ENCODE results near the gene ZNF335.
A peak's percentile ranks its signal among the peaks of the same experiment; 100 is the strongest.
"Not testable (repeated sequence)": the region's sequence is repeated elsewhere in the genome, so short reads cannot be mapped to it uniquely, and the experiment has no call there.

ZNF335 gene

DNA sequence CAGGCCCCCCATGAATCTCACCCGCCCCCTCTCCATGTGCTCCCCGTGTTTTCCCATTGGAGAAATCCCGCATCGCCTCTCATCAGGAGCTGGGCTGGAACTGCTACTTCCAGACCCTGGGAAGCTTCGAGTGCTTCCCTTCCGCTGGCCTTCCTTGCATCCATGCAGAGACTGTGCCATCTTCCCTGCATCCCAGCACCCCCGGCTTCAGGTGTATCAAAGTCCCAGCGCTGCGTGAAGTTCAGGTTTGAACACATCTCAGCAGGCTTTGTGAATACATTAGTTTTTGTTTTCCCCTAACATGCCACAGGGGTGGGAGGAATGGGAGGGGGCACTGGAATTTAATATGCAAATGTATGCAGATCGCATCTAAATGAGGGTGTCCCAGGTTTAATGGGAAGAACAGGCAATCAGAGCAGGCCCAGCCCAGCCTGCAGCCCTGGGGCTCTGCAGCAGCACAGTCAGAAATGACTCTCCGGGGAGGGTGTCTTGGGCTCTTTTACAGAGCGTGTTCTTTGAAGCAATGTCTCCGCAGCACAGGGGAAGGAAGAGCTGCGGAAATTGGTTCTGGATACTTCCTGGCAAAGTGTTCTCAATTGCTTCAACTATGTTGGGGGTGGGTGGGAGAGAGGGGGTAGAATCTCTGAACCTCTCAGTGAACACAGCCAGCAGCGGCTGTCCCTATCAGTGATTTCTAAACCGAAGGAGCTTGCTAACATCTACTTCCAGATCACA, 28.4 kb upstream of the ZNF335 start:
- DNase-seq: no peak

DNA sequence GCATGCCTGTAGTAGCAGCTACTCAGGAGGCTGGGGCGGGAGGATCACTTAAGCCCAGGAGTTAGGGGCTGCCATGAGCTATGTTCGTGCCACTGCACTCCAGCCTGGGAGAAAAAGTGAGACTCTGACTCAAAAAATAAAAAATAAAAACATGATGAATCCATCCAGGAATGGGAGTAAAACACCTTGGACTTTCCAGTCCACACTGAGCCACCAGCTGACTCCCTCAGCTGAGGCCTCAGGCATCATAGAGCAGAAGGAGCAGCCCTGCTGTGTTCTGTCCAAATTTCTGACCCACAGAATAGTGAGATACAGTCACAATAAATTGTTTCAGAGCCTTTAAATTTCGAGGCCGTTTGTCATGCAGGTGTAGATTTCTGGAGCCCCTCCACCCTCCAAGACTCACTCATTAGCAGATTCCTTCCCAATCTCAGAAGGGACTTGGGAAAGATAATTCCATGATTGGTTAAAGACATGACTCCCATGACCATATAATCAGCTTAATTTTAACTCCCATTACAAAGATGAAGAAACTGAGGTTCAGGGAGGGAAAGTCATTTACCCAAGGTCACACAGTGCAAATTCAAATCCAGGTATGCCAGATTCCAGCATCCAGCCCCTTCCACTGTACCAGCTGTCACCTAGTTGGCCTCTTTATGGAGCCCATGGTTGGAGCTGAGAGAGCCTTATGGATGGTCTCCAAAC, 27.7 kb upstream of the ZNF335 start:
- no peak for DNase-seq

DNA sequence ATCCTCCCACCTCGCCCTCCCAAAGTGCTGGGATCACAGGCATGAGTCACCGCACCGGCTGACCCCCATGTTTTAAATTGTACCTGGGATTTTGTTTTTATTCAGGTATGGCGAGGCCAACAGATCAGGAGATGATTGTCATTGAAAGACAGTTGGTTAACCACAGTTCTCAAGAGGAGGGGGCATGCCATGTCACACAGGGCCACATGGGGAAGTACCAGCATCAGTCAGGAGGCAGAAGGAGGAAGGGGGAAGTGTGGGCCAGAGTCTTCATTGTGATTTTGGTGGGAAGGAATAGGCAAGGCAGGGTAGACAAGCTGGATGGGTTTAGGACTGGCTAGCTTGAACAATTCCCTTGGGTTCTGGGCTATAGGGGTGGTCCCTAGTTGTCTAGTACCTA, 26.8 kb upstream of the ZNF335 start:
- no peak for DNase-seq

DNA sequence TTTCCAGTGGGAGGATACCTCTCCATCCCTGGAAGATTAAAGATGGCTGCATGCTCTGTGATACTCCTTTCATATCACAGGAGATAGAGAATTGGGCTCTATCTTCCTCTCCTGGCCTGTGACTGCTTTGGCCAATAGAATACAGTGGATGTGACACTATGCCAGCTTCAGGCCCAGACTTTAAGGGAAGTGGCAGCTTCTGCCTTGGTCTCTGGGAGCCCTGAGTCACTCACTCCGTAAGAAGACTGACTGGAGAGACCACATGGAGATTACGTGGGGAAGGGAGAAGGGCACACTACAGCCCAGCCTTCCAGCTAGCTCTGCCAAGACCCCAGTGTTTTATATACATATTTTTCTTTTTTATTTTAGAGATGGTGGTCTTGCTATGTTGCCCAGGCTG, 26.3 kb upstream of the ZNF335 start:
- DNase-seq: no peak

DNA sequence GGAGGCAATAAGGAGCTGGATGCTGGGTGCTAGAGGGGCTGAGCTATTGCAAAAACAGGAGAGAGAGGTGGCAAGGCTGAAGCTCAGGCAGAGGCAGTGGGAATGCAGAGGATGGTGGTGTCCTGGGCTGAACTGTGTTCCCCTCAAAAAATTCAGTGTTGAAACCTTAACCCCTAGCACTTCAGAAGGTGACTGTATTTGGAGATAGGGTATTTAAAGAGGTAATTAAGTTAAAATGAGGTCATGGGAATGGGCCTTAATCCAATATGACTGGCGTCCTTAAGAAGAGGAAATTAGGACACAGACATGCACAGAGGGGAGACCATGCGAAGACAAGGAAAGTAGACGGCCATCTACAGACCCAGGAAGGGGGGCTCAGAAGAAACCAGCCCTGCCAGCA, 25.2 kb upstream of the ZNF335 start:
- DNase-seq: no peak

DNA sequence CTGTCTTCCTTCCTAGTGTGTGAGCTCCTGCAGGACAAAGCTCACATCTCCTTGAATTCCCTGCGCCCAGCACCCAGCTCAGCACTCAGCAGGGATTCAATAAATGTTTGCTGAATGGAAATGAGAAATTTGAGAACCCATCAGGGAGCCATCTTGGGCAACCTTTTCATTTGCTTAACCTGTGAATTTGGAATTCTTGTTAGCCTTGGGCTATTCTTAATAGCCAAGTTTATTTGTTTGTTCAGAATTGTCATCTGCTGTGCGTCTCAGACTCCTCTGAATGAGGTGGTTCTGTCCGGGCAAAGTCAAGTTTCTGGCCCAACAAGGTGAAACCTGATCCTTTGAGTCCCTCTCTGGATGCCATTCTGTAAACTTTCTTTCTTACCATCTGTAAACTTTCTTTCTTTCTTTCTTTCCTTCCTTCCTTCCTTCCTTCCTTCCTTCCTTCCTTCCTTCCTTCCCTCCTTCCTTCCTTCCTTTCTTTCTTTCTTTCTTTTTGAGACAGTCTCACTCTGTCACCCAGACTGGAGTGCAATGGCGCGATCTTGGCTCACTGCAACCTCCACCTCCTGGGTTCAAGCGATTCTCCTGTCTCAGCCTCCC, 23.6 kb upstream of the ZNF335 start:
- peak; percentile 33 for DNase-seq

DNA sequence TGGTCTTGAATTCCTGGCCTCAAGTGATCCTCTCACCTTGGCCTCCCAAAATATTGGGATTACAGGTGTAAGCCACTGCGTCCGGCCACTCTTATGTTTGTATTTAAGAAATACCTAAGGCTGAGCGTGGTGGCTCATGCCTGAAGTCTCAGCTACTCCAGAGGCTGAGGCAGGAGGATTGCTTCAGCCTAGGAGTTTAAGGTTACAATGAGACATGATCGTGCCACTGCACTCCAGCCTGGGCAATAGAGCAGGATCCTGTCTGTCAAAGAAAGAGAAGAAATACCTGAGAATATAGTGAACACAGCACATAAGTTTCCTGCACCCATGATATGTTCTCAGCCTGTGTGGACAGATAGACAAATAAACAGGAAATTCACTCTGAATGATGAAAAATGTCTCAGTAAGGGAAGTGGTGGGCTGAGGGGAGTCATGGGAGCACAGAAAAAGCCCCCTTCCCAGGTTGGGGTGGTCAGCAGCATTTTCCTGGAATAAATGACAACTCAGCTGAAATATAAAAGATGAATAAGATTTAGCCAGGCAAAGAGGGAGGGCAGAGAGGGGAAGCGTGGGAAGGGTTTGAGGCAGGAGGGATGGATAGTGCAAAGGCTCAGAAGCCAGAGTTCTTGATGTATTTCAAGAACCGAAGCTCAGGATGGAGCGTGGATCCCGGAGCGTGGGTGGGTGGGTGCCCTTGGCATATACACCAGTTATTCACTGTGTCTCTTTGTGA, 22.9 kb upstream of the ZNF335 start:
- no peak for DNase-seq

DNA sequence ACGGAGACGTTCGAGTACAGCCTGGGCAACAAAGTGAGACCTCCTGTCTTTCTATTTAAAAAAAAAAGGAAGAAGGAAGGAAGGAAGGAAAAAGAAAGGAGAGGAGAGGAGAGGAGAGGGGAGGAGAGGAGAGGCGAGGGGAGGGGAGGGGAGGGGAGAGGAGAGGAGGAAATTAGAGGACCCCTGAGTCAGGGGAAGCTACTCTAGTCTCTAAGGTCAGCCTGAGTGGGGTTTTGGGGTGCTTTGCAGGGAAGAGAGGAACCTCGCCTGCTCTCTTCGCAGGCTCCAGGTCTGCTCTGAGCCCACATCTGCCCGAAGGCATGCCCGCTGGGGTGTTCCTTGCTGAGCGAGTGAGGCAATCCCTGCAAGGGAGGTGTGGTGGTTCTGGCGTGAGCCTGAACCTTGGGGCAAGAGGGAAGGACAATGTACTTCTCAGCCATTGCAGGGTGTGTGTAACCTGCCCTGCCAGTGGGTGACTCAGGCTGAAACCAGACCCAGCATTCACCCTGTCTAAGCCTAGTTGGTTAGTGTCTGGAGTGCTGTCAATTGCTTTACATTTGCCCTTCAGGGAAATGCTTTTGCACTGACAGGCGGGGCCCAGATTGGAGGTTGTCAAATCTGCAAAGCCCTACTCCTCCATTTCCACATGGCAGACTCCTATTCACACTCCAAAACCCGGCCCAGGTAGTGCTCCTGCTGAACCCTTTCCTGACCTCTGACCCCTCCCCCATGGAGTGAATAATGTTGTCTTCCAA, 21.4 kb upstream of the ZNF335 start:
- no peak for DNase-seq

DNA sequence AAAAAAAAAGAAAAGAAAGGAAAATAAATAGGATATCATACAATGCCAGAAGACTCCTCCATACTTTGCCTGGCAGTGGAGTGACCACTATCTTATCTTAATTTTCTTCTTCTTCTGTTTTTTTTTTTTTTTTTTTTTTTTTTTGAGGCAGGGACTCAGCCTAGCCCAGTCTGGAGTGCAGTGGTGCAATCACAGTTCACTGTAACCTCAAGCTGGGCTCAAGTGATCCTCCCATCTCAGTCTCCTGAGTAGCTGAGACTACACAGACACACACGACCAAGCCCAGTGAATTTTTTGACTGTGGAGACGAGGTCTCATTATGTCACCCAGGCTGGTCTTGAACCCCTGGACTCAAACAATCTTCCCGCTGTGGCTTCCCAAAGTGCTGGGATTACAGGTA, 19.6 kb upstream of the ZNF335 start:
- no peak for DNase-seq

DNA sequence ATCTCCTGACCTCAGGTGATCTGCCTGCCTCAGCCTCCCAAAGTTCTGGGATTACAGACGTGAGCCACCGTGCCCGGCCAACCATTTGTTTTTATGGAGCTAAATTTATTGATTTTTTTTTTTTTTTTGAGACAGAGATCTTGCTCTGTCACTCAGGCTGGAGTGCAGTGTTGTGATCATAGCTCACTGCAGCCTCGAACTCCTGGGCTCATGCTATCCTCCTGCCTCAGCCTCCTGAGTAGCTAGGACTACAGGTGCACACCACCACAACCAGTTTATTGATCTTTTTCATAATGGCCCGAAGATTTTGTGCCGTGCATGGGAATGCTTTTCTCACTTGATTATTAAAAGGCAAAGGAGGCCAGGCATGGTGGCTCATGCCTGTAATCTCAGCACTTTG, 16.8 kb upstream of the ZNF335 start:
- DNase-seq: not testable (repeated sequence)

DNA sequence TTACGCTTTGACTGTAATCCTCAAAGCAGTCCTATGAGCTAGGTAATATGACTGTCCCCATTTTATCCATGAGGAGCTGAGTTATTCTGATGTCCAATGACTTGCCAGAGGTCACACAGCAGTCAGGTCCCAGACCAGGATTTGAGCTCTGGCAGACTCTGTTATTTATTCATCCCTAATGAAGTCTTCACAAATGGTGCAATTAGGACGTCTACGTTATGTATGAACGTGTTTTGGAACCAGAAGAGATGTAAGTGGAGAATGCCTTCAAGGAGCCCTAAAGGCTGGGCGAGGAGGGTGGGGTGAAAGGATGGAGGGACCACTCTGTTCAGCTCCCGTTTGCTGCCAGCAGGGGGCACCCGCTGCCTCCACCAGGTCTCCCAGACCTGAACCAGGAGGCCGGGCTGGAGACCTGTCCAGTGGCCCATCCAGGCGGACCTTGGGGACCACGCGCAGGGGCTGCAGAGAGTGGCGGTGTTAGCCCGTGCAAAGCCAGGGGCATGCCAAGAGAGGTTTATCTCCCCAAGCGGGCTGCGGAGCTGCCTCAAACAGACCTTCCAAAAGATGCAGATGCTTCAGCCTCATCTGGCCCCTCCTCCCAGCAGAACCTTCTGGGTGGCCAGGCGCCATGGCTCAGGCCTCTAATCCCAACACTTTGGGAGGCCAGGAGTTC, 15.2 kb upstream of the ZNF335 start:
- DNase-seq: peak; percentile 43

DNA sequence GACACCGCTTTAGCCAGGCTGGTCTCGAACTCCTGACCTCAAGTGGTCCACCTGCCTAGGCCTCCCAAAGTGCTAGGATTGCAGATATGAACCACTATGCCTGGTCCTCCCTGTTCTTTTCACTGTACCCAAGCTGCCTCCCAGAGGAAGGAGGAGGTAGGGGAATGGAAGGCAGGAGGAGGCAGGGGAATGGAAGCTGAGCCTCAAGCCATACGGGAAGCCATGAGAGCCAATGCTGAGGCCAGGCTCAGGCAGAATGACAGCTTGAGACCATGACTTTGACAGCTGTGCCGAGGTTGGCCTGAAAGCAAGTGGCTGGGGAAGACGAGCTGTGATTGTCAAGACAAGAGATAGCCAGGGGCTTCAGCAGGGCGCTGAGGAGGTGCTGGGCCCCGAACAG, 13.6 kb upstream of the ZNF335 start:
- DNase-seq: no peak

DNA sequence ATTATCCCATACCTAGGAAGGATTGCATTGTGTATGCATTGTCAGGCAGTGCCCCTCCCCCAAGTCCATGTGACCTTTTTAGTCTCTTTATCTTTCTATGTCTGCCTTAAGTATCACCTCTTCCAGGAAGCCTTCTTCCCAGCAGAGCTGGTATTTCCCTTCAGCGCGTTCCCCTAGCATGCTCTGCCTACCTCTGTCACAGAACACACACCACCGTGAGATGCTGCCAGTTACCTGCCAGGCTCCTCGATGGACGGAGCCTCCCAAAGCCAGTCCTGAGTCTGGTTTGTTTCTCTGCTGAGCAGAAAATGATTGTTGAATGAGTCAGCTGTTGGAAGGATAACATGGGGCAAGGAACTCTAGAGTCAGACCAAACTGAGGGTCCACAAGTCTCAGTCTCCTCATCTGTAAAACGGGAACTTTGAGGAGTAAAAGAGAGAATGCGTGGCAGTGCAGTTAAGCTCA, 11.3 kb upstream of the ZNF335 start:
- DNase-seq: no peak

DNA sequence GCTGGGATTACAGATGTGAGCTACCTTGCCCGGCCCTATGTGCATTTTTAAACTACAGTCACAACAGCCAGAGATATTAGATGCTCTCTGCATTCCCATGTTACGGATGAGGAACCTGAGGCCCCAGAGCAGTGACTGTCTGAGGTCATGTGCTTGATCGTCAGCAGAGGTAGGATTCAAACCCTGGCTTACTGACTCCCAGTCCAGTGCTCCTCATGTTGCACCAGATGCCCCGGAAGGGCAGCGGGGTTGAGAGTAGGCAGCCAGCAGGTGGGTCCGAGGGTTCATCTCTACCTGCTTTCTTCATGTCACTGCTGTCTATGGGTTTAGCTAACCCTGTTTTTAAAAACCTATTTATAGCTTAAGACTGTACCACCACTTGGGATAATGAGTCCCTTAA, 9.3 kb upstream of the ZNF335 start:
- no peak for DNase-seq

DNA sequence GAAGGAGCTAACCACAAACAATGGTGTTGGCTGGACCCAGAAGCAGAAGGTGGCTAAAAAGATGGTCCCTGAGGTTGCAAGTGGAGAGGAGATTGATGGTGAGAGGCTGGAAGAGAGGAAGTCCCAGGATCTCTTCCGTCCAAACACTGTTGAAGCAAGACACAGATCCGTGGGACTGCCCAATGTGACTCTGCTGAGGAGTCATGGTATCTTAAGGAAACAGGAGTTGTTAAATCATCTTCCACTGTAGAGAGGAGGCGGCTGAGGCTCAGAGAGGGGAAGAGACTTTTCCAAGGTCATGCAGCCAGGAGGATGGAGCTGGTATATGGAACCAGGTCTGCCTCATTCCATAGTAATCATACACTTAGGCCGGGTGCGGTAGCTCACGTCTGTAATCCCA, 4.1 kb upstream of the ZNF335 start:
- DNase-seq: no peak

DNA sequence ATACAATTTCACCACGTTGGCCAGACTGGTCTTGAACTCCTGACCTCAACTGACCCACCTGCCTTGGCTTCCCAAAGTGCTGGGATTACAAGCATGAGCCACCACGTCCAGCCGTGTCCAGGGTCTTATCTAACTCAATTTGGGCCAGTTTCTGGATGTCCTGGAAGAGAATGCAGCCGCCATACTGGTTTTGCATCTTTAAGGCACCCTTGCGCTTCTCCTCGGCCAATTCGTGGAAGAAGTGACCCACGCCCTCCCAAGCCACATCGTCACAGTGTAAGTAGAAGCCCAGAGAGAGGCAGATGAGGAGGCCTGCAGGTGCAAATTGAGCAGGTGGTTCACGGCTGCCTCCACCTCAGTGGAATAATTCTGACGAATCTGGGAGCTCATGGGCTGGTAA, 3.7 kb upstream of the ZNF335 start:
- no peak for DNase-seq

DNA sequence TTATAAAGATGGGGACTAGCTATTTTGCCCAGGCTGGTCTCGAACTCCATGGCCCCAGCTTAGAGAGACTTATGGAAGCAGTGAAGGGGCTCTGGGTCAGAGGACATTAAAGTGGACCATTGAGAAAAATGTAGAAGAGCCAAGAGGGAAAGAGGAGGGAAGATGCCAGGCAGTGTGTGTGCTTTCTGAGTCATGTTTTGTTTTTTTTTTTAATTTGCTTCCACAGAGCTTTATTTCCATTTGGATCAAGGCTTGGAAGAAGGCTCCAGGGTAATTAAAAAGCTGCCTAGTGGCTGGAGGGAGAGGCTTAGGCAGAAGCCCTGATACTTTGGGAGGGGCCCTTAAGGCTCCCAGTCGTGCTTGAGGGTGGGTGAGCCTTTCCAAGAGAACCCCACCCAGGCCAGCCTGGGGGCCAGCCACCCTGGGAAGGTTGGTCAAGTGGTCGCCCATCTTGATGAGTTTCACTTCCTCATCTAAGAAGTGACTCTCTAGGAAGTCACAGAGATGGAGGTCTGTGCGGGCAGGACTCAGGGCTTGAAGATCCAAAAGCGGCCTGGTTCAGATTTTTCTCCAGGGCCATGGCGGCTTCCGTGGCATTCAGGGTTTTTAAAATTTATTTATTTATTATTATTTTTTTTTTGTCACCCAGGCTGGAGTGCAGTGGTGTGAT, 3.0 kb upstream of the ZNF335 start:
- no peak for DNase-seq

DNA sequence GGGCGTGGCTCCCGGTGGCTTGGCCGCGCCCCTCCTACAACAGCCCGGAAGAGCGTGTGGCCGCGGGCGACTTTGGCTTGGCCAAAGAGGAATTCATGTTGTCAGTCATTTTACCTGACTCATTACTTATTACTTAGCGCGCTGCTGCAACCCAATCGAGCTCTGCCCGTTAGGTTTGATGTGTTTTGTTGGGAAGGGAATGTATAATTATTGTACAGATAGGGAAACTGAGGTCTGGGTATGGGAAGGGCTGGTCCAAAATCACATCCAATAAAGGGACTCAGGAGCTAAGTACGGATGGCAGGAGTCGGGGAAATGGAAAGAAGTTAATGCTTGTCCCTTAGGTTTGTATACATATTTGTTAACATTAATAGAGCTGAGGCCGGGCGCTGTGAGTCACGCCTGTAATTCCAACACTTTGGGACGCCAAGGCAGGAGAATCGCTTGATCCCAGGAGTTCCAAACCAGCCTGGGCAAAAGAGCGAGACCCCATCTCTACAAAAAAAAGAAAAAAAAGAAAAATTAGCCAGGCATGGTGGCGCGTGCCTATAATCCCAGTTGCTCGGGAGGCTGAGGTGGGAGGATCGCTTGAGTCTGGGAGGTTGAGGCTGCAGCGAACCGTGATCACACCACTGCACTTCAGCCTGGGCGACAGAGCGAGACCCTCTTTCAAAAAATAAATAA, 639 bp upstream of the ZNF335 start:
- DNase-seq: peak; percentile 93

DNA sequence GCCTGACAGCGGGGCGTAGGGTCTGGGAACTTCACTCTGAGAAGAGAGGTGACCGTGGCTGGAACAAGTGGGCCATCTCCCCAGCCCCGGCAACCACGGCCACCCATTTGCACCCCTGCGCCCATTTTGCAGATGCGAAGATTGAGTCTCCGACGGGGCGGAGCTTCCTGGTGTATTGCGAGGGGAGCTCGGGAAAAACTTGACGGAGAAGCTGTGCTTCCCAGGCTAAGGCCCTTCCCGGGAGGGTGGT, 653 bp downstream of the ZNF335 start:
- DNase-seq: no peak

DNA sequence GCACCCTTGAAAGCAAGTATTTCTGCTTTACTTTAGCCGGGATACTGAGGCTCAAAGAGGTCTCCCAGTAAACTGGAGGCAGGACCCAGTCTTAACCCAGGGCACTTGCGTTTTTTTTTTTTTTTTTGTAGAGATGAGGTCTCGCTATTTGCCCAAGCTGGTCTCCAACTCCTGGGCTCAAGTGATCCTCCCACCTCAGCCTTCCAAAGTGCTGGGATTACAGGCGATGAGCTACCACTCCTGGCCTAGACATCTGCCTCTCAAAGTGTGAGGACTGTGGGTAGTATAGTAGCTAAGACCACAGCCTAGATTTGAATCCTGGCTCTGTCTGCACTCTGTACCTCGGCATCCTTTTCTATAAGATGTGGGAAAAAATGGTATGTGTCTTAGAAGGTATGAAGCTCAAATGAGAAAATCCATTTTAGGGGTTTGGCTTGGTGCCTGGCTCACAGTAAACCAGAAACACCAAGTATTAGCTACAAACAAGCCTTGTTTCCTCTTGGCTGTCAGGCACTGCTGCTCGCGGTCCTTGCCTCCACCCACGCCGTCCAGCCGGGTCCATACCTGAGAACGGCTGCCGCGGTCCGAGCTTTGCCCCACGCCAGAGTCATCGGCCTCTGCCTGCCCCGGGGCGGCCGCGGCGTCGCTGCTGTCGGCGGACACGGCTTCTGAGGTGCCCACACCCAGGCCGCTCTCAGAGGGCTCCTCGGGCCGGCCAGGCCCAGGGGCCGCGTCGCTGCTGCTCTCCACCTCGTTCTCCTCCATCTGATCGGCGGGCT, 1.2 kb downstream of the ZNF335 start:
- no peak for DNase-seq
